GM18505 (cell line): Measurements from ENCODE around the gene GALNT14.

ENCODE experiments used
- ATAC-seq: cut with Tn5 transposase; IDR thresholded peaks from one replicate; pipeline ENCODE4 v1.9.1; 2021; ENCODE audit not compliant: unreplicated experiment
- POLR2A ChIP-seq: IDR thresholded peaks from 4 replicates; pipeline ENCODE4 v1.6.1; 2011; ENCODE audit warnings: borderline replicate concordance; ENCODE audit not compliant: insufficient read depth, insufficient read length; ENCODE audit errors: extremely low read depth

The GALNT14 gene

GRCh38 chr2:31051258-31052140 is 86.7 kb downstream of the GALNT14 start:
- ATAC-seq: no peak
- TF ChIP-seq POLR2A: no peak

DNA sequence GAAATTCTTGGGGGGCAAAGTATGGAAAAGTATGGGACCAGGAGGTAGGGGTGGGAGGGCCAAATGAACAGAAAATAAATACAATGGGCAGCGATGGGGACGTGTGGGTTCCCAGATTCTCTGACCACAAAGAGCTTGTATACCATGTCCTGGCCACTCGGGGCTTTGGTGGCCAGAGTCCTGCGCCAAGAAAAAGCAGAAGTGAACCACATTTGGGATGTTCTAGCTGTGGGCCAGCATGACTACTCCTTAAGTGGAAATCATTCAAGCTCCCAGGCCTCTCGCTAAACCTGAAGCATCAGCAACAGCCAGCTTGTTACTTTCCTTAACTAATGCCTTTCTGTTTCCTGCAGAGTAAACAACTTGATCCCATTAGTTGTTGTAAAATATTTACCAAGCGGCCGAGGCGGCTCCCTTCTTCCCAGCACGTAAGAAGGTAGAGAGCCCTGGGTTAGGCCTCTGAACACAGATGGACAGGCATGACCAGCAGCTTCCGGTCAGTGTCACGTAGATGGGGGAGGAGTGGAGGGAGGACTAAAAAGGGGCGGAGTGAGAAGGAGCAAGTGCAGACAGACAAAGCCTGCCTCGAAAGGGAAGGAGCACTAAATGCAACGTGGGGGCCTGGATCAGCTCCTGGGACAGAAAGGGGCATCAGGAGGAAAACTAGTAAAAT is 88.2 kb downstream of the GALNT14 start:
- TF ChIP-seq POLR2A: no peak

DNA sequence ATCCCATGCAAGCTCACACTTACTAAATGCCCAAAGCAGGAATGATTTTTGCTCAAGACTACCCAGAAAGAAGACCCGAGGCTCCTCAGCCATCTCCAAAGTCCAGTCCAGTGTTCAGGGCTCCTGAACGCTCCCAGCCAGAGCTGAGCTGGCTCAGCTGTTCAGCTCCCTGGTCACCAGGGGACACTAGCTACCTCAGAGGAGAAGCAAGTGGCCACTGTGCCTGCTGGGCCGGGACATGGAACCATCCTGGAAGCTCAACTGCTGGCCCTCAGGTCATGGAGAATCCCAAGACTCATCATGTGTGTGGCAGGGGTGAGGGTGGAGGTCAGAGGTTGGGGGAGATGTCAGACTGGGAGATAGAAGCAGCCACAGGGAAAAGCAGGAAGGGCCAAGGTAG is 89.0 kb downstream of the GALNT14 start:
- no peak for ATAC-seq
- no peak for TF ChIP-seq POLR2A

More for the DNA sequence above, 88.2 kb downstream of the GALNT14 start:
- ATAC-seq: no peak

GRCh38 chr2:31047599-31047998 is 90.6 kb downstream of the GALNT14 start:
- no peak for TF ChIP-seq POLR2A
- no peak for ATAC-seq

GRCh38 chr2:31038385-31038784 is 99.9 kb downstream of the GALNT14 start:
- no peak for TF ChIP-seq POLR2A
- no peak for ATAC-seq

GRCh38 chr2:31037058-31037457 is 101.2 kb downstream of the GALNT14 start:
- no peak for TF ChIP-seq POLR2A
- no peak for ATAC-seq

DNA sequence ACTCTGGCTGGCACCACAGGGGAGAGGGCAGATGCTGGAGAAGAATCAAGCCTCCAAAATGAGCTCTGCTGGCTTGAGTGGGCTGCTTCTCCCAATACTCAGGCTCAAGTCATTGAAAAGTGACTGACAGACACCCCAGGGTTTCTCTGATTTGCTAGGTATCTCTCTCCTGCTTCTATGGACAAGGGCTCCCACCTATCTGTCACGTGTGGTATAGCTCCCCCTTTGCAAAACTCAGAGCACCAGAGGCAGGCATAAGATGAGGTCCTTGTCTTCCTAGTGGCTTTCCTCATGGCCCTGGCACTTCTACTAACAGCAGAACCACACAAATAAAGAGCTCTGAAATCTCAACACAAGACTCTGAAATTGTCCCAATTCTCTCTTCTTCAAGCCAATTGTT is 105.2 kb downstream of the GALNT14 start:
- TF ChIP-seq POLR2A: no peak
- ATAC-seq: no peak

- ATAC-seq: no peak
- no peak for TF ChIP-seq POLR2A
Observed at GRCh38 chr2:31032475-31032874, 105.8 kb downstream of the GALNT14 start.

GRCh38 chr2:31031132-31031706 is 107.0 kb downstream of the GALNT14 start:
- no peak for TF ChIP-seq POLR2A
- ATAC-seq: peak; percentile 86

DNA sequence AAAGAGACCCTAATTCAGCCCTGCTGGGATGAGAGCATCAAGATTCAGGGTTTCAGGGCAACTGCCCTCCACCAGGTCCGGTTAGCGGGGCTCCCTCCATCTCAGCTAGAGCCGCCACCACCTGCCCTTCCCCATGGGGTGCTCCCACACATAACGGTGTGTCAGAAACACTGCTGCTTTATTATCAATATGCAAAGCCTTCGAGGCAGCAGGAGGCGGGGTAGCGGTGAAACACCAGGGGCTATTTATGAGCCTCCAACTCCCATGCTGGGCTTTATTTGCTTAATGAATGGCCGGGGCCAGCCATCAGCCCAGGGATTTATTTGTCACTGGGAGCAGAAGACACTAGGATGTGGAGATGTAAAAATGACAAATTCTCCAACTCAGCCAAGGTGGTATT is 109.8 kb downstream of the GALNT14 start:
- no peak for TF ChIP-seq POLR2A
- no peak for ATAC-seq

DNA sequence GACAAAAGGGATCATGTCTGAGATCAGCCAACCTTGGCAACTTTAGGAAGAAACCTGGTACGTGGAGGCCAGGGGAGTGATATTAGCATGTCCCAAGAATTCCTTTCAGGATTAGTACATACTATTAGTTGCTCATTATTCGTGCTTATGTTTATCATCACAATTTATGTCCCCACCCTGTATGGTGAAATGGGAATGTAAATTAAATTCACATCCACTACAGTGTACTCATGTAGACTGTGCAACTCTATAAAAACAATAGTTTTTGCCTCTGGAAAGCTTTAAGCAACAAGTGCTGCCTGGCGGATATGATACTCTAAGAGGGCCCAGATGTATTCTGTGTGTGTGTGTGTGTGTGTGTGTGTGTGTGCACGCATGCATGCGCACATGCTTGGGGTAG is 110.7 kb downstream of the GALNT14 start:
- ATAC-seq: no peak
- TF ChIP-seq POLR2A: no peak

DNA sequence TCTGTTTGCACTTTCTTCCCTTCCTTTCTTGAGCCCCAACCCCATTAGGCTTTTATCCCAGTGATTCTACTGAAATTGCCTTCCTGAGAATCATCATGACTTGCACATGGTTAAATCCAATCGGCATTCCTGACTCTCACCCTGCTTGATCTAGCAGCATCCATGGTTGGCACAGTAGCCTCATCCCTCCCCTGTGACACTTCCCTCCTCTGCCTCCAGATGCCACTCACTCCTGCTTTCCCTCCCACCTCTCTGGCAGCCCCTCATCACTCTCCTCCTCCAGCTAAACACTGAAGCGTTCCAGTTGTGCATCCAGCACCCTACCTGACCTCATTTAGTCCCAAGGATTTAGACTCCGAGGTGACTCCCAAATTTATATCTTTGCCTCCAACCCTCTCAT is 114.7 kb downstream of the GALNT14 start:
- no peak for TF ChIP-seq POLR2A

DNA sequence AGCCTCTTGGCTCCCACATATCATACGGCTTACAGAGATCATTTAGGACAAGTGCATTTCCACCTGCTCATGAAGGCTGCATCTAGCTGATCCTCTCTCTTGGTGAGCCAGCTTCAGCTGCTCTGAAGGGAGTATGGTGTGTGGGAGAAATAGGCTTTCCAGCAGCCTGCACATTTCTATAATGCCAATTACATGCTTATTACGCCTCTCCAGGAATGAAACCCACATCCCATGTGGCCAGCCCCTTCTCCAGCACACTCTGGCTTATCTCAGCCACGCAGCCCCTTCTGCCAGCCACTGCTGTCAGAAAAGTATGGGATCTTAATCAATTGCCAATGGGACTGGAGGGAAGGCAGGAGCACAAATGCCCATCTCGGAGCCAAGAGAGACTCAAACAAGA is 117.5 kb downstream of the GALNT14 start:
- TF ChIP-seq POLR2A: no peak
- ATAC-seq: no peak

More for the DNA sequence above, 114.7 kb downstream of the GALNT14 start:
- ATAC-seq: no peak

- no peak for ATAC-seq
- TF ChIP-seq POLR2A: no peak
Observed at GRCh38 chr2:31018280-31018679, 120.0 kb downstream of the GALNT14 start.
